Fibroblast of lung (primary cell): Measurements from ENCODE around the gene LRRC8D. TPM values are rescaled to one million over a fixed set of nuclear protein-coding genes. Genes with fewer than 3 reads are reported as not detected.
"Not testable (repeated sequence)": the region's sequence is repeated elsewhere in the genome, so short reads cannot be mapped to it uniquely, and the experiment has no call there.

Experiments
- DNase-seq, 2 donors: peaks; one replicate each; pipeline versions ENCODE4 v3.0.0 to v3.0.0-alpha.2; 2010; ENCODE audit warnings: low read depth in 2 of 2
- H2AFZ ChIP-seq: 2 replicates; pipeline ENCODE4 v1.5.1; 2012; ENCODE audit warnings: low read length, control low read depth, inconsistent platforms
- H3K27ac ChIP-seq: 2 replicates; pipeline ENCODE4 v1.5.1; 2011; ENCODE audit warnings: low read length, control low read depth; ENCODE audit not compliant: insufficient read depth
- H3K27me3 ChIP-seq: 2 replicates; pipeline ENCODE4 v1.5.1; 2011; ENCODE audit warnings: mild to moderate bottlenecking, low read length; ENCODE audit not compliant: control insufficient read depth, insufficient read depth
- H3K36me3 ChIP-seq: 2 replicates; pipeline ENCODE4 v1.5.1; 2011; ENCODE audit warnings: low read length; ENCODE audit not compliant: control insufficient read depth, insufficient read depth
- H3K4me1 ChIP-seq: 2 replicates; pipeline ENCODE4 v1.5.1; 2011; ENCODE audit warnings: low read length; ENCODE audit not compliant: control insufficient read depth, insufficient read depth; ENCODE audit errors: extremely low read depth
- H3K4me2 ChIP-seq: 2 replicates; pipeline ENCODE4 v1.5.1; 2011; ENCODE audit warnings: low read length, control low read depth; ENCODE audit not compliant: insufficient read depth; ENCODE audit errors: extremely low read depth
- H3K4me3 ChIP-seq, 4 experiments: fragments of 200-600 bp in 1 of 4; sonication (generic) in 1 of 4; replicated peaks in 1 of 4; 2 replicates each; pipeline ENCODE4 v1.5.1; 2011 to 2016; ENCODE audit warnings: low read length in 4 of 4, low read depth in 3 of 4, mild to moderate bottlenecking in 3 of 4, control low read depth in 2 of 4, inconsistent platforms in 1 of 4, mixed read lengths in 1 of 4; ENCODE audit not compliant: insufficient read depth in 1 of 4; ENCODE audit errors: control extremely low read depth in 1 of 4
- H3K79me2 ChIP-seq: 2 replicates; pipeline ENCODE4 v1.5.1; 2012; ENCODE audit warnings: mild to moderate bottlenecking, low read length, inconsistent platforms; ENCODE audit not compliant: control insufficient read depth, insufficient read depth
- H3K9ac ChIP-seq: 2 replicates; pipeline ENCODE4 v1.5.1; 2011; ENCODE audit warnings: mild to moderate bottlenecking, low read length, control low read depth; ENCODE audit not compliant: insufficient read depth
- H3K9me3 ChIP-seq: 2 replicates; pipeline ENCODE4 v1.5.1; 2012; ENCODE audit warnings: low read depth, low read length; ENCODE audit not compliant: control insufficient read depth, insufficient read depth
- H4K20me1 ChIP-seq: 2 replicates; pipeline ENCODE4 v1.5.1; 2011; ENCODE audit warnings: low read length; ENCODE audit not compliant: control insufficient read depth, insufficient read depth; ENCODE audit errors: extremely low read depth
- CTCF ChIP-seq, 2 donors: IDR thresholded peaks in 1 of 2; conservative IDR thresholded peaks in 1 of 2; 1 replicate in 1 of 2; 2 replicates in 1 of 2; pipeline ENCODE4 v1.5.1; 2011 to 2012; ENCODE audit warnings: low read length in 2 of 2, control low read depth in 1 of 2, inconsistent platforms in 1 of 2, low read depth in 1 of 2, mild to moderate bottlenecking in 1 of 2
- EZH2 ChIP-seq: IDR thresholded peaks from 2 replicates; pipeline ENCODE4 v1.5.1; 2012; ENCODE audit warnings: low read length, control low read depth, mild to moderate bottlenecking; ENCODE audit errors: missing control alignments
- polyA plus RNA-seq, 2 donors: library from polyadenylated mRNA; depleted of rRNA in 1 of 2; stranded (reverse) in 1 of 2; unstranded in 1 of 2; fragments of >200 nt; gene quantifications; 2 replicates each; pipeline ENCODE4 v1.2.1, GENCODE V29; 2011 to 2012; ENCODE audit warnings: missing spikeins in 1 of 2
- total RNA-seq: library from RNA; depleted of rRNA; stranded (reverse); fragments of >200 nt; gene quantifications from 2 replicates; pipeline ENCODE4 v1.2.1, GENCODE V29; 2014

The LRRC8D gene
- total and polyA plus RNA-seq, 2 donors (not counting 1 experiment from before 2014, with no cell fraction given), result 41.0 to 58.1 TPM

DNA sequence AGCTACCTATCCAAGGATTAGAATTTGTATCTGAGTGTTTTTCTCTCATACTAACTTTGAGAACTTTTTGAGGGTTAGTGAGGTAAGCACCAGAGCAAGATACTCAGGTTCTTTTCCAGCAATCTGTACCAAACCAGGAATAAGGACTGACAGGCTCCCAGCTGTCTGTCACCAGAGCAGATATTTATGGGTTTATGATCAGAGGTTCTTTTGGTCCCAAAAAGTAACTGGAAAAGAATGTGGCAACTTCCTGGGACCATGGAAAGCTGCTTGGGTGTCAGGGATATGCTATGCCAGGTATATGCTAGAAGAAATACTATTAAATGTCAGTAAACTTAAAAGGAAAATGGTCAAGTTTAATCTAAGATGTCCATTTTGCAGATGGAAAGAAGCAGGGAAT lies 98.3 kb downstream of the LRRC8D start:
- no peaks in the 10 kb centered on the region for H3K9me3 ChIP-seq
- H3K36me3 ChIP-seq, result no peaks in the 10 kb centered on the region
- no peak overlapping the region for H2AFZ ChIP-seq
- no peak overlapping the region for H3K4me2 ChIP-seq
- peaks cover 5% of the 10 kb centered on the region for H3K4me1 ChIP-seq
- no peak overlapping the region for H3K4me3 ChIP-seq
- no peaks in the 10 kb centered on the region for H4K20me1 ChIP-seq
- DNase-seq, result no peak
- H3K27ac ChIP-seq, result no peak overlapping the region
- H3K79me2 ChIP-seq, result no peaks in the 10 kb centered on the region
- H3K9ac ChIP-seq, result no peak overlapping the region
- H3K27me3 ChIP-seq, result no peaks in the 10 kb centered on the region
- TF ChIP-seq EZH2, result no peak
- TF ChIP-seq CTCF (conservative IDR thresholded peaks at IDR 0.05 in 1 of 2, IDR thresholded peaks at IDR 0.05 in 1 of 2; ENCODE audit: low read depth in 1 of 2, low read length in 2 of 2), result no peak

DNA sequence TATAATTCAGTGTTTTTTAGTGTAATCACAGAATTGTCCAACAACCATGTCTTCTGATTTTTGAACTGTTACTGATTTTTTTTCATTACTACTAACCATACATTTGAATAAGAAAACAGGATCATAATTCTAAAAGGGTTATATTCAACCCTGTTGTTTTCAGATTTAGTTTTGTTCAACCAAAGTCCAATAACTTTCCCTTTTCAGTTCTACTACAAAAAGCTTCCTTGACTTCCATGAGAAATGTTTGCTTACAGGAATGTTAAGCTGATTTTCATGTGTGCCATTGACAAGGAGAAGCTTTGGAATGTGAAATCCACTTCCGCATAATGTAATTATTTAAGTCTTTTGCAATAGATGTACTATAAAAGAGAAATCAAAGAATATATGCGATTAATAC lies 102.1 kb downstream of the LRRC8D start:
- Histone ChIP-seq H3K9me3 (no peaks in the 10 kb centered on the region), H3K36me3 (no peaks in the 10 kb centered on the region), H3K9ac (no peak overlapping the region), H3K79me2 (no peaks in the 10 kb centered on the region), H2AFZ (no peak overlapping the region), H3K4me1 (peaks cover 5% of the 10 kb centered on the region), H3K4me3 (no peak overlapping the region), H3K4me2 (no peak overlapping the region), H3K27me3 (no peaks in the 10 kb centered on the region), H4K20me1 (no peaks in the 10 kb centered on the region), H3K27ac (no peak overlapping the region)
- TF ChIP-seq CTCF (conservative IDR thresholded peaks at IDR 0.05 in 1 of 2, IDR thresholded peaks at IDR 0.05 in 1 of 2; ENCODE audit: low read depth in 1 of 2, low read length in 2 of 2), result no peak
- TF ChIP-seq EZH2, result no peak
- DNase-seq, result no peak

DNA sequence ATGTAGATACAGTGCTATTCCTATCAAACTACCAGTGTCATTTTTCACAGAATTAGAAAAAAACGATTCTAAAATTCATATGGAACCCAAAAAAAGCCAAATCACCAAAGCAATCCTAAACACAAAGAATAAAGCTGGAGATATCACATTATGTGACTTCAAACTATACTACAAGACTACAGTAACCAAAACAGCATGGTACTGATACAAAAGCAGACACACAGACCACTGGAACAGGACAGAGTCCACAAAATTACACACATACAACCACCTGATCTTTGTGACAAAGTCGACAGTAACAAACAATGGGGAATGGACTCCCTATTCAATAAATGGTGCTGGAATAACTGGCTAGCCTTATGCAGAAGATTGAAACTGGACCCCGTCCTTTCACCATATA lies 102.7 kb downstream of the LRRC8D start:
- no peak overlapping the region for H2AFZ ChIP-seq
- no peak overlapping the region for H3K9ac ChIP-seq
- peaks cover 2% of the 10 kb centered on the region for H3K4me1 ChIP-seq
- no peak overlapping the region for H3K4me3 ChIP-seq
- H3K36me3 ChIP-seq, result no peaks in the 10 kb centered on the region
- no peaks in the 10 kb centered on the region for H3K79me2 ChIP-seq
- H3K27me3 ChIP-seq, result no peaks in the 10 kb centered on the region
- H3K9me3 ChIP-seq, result no peaks in the 10 kb centered on the region
- no peak for TF ChIP-seq CTCF (conservative IDR thresholded peaks at IDR 0.05 in 1 of 2, IDR thresholded peaks at IDR 0.05 in 1 of 2; ENCODE audit: low read depth in 1 of 2, low read length in 2 of 2)
- TF ChIP-seq EZH2, result no peak
- DNase-seq, result no peak
- no peak overlapping the region for H3K27ac ChIP-seq
- H4K20me1 ChIP-seq, result no peaks in the 10 kb centered on the region
- H3K4me2 ChIP-seq, result no peak overlapping the region

- not testable (repeated sequence) for H2AFZ ChIP-seq, H4K20me1 ChIP-seq, H3K9ac ChIP-seq, H3K4me1 ChIP-seq, H3K4me2 ChIP-seq, H3K27me3 ChIP-seq, H3K36me3 ChIP-seq, DNase-seq, H3K27ac ChIP-seq, H3K9me3 ChIP-seq, H3K4me3 ChIP-seq, H3K79me2 ChIP-seq
Observed at GRCh38 chr1:89924075-89924474, 103.2 kb downstream of the LRRC8D start.
